ENCODE measurements around the gene KPNA4.

Gene KPNA4

DNA sequence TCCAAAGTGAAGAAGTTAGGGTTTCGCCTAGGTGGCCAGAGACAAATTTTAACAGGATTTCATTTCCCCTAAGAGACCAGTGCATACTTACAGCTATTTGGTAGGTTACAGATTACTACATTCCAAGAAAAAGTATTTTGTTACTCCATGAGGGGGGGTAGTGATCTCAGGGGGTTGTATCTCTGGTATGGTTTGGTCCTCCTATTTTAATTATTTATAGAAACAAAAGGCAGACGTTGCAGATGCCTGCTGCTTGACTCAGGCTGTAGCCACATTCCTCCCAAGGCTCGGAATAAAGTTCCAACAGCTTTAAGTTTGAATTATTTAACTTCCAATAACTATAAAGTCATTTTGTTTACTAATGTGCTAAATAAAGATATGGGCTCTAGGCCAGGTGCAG is 114.5 kb downstream of the KPNA4 start:
- DNase-seq (ENCODE audit: low spot score), result no peak

DNA sequence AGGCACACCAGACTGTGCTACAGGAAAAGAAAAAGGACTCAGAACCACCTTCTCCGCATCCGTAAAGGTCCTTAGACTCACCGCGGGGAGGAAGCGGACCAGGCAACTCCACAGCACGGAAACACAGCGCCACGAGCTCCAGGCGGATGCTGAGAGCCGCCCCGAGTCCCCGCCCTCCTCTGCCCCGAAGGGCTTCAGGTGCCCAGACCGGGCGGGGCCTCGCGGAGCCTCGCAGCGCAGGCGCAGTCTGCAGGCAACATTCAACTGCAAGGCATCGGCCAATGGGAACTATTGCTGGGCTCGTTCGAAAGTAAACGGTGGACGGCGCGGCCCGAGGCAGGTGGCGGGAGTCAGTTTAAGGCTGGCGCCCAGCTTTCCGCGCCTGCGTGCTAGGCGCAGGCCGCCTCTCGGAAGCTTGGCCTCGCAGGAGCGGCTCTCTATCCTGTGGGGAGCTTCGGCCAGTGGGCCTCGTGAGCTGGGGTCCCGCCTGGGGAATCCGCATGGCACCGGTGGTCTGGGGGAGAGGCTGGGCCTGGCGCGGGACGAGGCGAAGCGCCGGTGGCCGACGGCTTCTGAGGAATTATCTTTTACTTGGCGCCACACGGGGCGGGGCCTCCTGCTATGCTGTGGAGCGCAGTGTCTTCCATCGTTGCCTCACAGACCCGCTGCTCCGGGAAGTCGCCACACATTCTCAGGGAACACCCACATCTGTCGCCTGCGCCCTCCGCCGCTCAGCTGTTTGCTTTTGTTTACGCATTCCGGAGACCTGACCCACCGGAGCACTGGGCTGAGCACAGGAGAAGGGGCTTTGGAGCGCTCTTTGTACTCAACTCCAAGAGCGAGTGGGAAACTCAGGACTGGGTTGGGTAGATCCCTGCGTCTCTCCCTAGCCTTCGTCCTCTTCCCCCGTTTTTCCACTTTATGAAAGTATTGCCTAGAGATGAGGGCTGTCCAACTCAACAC is 115.5 kb downstream of the KPNA4 start, which contains the start of gene TRIM59:
TRIM59 (minus strand) TSS at position 151 of the 963 bp plus-strand sequence. CDS start 10,603 bp downstream, outside the sequence.
- peak; percentile 97 for DNase-seq (ENCODE audit: low spot score)

DNA sequence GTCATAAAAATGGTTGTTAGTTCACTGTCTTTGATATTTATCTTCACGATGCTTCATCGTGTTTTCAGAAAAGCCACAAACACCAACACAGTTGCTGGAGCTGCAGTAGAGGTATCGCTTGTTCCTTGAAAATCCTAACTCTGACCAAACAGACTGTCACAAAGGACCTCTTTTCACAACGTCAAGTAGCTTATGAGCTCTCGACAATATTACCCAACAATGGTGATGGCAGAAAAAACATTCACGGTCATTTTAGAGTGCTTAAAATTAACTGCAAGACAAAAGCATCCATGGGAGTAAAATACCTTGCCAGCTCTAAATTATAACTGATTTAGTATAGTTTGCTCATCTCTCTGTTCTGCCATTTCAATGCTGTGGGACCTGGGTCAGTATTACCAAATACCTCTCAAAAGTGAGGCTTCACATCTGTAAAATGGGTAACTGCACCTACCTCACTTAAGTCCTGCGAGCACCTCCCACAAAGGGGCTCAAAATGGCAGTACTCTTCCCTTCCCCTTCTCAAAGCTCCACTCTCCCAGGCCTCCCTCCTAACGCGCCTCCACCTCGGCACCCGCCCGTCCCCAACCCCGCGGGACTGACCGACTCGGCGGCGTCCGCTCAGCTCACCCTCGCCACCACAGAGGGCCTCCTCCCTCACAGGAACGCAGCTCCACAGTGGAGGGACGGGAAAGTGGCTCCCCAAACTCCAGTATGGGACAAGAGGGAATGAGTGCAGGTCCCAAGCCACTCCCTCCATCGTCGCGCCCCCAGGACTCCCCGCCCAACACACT is 116.3 kb downstream of the KPNA4 start:
- peak; percentile 58 for DNase-seq (ENCODE audit: low spot score)

DNA sequence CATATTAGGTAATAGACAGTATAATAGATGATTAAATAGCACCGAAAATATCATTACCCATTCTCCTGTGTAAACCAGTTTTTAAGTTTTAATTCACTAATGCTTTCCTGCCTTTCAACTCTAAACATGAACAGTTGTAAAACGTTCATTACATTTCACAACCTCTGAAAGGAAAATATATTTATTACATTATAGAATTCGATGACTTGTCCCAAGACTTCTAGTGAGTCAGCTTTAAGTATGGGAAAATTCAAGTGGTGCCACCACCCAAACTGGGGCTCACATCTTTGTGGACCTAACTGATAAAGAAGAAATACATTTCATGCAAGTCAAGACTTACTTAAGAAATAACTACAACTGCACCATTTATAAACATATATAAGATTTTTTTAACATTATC is 117.8 kb downstream of the KPNA4 start:
- DNase-seq (ENCODE audit: low spot score), result peak; percentile 70

DNA sequence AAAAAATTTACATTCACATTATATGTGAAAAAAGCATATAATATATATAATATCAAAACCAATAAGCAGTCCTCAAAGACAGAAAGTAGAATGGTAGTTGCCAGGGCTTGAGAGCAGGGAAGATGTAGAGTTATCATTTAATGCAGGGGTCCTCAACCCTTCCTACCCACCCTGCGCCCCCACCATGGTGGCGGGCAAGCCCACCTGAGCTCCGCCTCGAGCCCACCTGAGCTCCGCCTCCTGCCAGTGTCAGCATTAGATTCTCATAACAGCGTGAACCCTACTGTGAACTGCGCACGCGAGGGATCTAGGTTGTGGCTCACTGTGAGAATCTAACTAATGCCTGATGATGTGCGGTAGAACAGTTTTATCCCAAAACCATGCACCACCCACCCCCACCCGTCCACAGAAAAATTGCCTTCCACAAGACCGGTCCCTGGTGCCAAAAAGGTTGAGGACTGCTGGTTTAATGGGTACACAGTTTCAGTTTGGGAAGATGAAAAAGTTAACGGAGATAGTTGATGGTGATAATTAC is 118.8 kb downstream of the KPNA4 start:
- no peak for DNase-seq (ENCODE audit: low spot score)

DNA sequence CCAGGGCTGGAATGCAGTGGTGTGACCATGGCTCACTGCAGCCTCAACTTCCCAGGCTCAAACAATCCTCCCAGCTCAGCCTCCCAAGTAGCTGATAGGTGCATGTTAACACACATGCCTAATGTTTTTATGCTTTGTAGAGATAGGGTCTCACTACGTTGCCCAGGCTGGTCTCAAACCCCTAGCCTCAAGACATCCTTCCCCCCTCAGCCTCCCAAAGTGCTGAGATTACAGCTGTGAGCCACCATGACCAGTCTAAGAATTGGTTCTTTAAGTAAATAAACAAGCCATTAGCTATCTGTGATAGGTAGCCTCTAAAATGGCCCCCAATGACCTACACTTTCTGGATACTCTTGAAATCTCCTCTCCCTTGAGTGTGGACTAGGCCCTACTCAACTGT is 119.5 kb downstream of the KPNA4 start:
- no peak for DNase-seq (ENCODE audit: low spot score)
